Esophagus squamous epithelium (tissue), 4 donors: ENCODE data around the gene CMPK1.

ENCODE experiments used
- CTCF ChIP-seq, 6 experiments: fragments of 450-650 bp in 4 of 6; fragments of 200-600 bp in 2 of 6; sonication (generic) in 2 of 6; IDR thresholded peaks; one replicate each; pipeline ENCODE4 v1.5.1; 2016 to 2019; ENCODE audit warnings: antibody characterized with exemption in 6 of 6, mild to moderate bottlenecking in 4 of 6, moderate library complexity in 4 of 6
- POLR2A ChIP-seq, 4 donors: fragments of 450-650 bp; IDR thresholded peaks; one replicate each; pipeline ENCODE4 v1.6.1; 2017; ENCODE audit warnings: antibody characterized with exemption in 4 of 4, mild to moderate bottlenecking in 4 of 4, moderate library complexity in 3 of 4

GRCh38 chr1:47417170-47418044 is 83.8 kb downstream of the CMPK1 start:
- TF ChIP-seq POLR2A (IDR thresholded peaks at IDR 0.05) (no peak), CTCF (IDR thresholded peaks at IDR 0.05) (no peak)
